Glutamatergic neuron (in vitro differentiated cells): ENCODE data around the gene CCDC183. TPM values are rescaled to one million over a fixed set of nuclear protein-coding genes. Genes with fewer than 3 reads are reported as not detected.
A peak's percentile ranks its signal among the peaks of the same experiment; 100 is the strongest.

Experiments used
- DNase-seq: peaks from one replicate; pipeline ENCODE4 v3.0.0; 2022
- H3K27ac Mint-ChIP-seq: one replicate; pipeline ENCODE4 v1.8.0; 2020; ENCODE audit warnings: mild to moderate bottlenecking, mixed read lengths, inconsistent platforms; ENCODE audit not compliant: unreplicated experiment
- H3K27me3 Mint-ChIP-seq: one replicate; pipeline ENCODE4 v1.8.0; 2020; ENCODE audit warnings: mild to moderate bottlenecking, moderate library complexity, mixed read lengths, inconsistent platforms; ENCODE audit not compliant: unreplicated experiment
- H3K36me3 Mint-ChIP-seq: one replicate; pipeline ENCODE4 v1.8.0; 2020; ENCODE audit warnings: mild to moderate bottlenecking, mixed read lengths, inconsistent platforms; ENCODE audit not compliant: unreplicated experiment
- H3K4me1 Mint-ChIP-seq: one replicate; pipeline ENCODE4 v1.8.0; 2020; ENCODE audit warnings: mild to moderate bottlenecking, low read depth, mixed read lengths, inconsistent platforms; ENCODE audit not compliant: unreplicated experiment
- H3K4me3 Mint-ChIP-seq: one replicate; pipeline ENCODE4 v1.8.0; 2020; ENCODE audit warnings: mild to moderate bottlenecking, mixed read lengths, inconsistent platforms; ENCODE audit not compliant: unreplicated experiment
- H3K9me3 Mint-ChIP-seq: one replicate; pipeline ENCODE4 v1.8.0; 2020; ENCODE audit warnings: mild to moderate bottlenecking, moderate library complexity, mixed read lengths, inconsistent platforms; ENCODE audit not compliant: unreplicated experiment
- CTCF ChIP-seq: fragments of 200-600 bp; sonication (generic); IDR thresholded peaks from one replicate; pipeline ENCODE4 v1.5.0; 2021; ENCODE audit not compliant: partially characterized antibody, unreplicated experiment
- total RNA-seq: library from RNA; stranded (reverse); fragmentation: NEBNext Ultra II Directional; extraction: Animal tissue kit (Norgen Biotek cat#: 25700); gene quantifications from one replicate; pipeline ENCODE4 v1.2.1, GENCODE V29; 2021; ENCODE audit not compliant: unreplicated experiment

The CCDC183 gene
- total RNA-seq, 1 donor from 2014 or later, result 20.0 TPM

- Mint-ChIP-seq H3K4me1 (peaks cover 9% of the 10 kb centered on the region), H3K4me3 (no peak overlapping the region), H3K27me3 (peaks cover 10% of the 10 kb centered on the region), H3K36me3 (no peaks in the 10 kb centered on the region), H3K9me3 (peaks cover 8% of the 10 kb centered on the region), H3K27ac (no peak overlapping the region)
- peak; percentile 13 for DNase-seq
- no peak for TF ChIP-seq CTCF
These were observed 31.8 kb downstream of the CCDC183 start for GRCh38 chr9:136827794-136828473.

DNA sequence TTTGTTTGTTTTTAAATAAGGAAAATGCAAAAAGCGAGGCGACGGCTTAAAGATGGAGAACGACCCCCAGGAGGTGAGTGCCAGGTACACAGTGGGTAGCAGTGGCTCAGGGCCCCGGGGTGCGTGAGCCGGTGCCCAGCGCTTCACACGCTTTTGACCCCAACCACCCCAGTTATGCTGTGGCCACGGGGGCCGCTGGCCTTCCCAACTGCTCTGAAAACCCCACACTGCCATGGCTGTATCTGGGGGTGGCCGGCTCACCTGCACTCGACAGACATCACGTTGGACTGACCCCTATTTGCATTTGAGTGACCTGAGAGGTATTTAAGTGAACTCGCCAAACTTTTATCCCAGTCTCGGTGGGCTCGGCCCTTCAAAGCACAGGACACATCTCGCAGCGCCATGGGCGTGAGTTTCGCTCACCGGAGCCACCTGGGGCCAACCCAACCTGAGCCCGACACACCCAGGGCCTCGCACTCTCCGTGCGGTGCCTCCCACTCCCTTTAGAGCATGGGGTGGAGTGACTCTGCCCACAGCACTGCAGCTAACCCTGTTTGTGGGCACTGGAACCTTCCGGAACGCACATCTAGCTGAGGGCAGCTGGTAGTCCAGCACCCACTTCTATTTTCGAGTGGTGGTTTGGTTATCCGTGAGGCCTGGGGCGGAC, 32.5 kb downstream of the CCDC183 start:
- Mint-ChIP-seq H3K4me1 (peaks cover 4% of the 10 kb centered on the region), H3K27ac (no peak overlapping the region), H3K4me3 (no peak overlapping the region), H3K9me3 (peaks cover 8% of the 10 kb centered on the region), H3K36me3 (no peaks in the 10 kb centered on the region), H3K27me3 (peaks cover 11% of the 10 kb centered on the region)
- no peak for DNase-seq
- TF ChIP-seq CTCF, result no peak

DNA sequence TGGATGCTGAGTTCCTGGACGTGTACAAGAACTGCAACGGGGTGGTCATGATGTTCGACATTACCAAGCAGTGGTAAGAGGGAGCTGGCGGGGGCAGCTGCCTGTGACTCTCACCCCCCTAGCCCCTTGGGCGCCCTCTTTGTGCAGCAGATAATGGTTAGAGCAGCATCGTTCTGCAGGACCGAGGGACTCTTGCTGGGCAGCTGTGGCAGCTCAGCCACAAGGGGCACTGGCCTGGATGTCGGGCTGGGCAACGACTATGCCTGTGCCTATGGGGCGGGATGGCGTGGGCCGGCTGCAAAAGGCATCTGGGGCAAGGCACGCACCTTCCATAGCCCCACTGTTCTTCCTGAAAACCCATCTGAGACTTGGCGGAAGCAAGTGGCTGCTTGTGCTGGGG, 33.3 kb downstream of the CCDC183 start:
- Mint-ChIP-seq H3K27me3 (peaks cover 17% of the 10 kb centered on the region), H3K9me3 (peaks cover 12% of the 10 kb centered on the region), H3K4me1 (peaks cover 5% of the 10 kb centered on the region), H3K4me3 (no peak overlapping the region), H3K36me3 (no peaks in the 10 kb centered on the region), H3K27ac (no peak overlapping the region)
- no peak for DNase-seq
- TF ChIP-seq CTCF, result no peak

DNA sequence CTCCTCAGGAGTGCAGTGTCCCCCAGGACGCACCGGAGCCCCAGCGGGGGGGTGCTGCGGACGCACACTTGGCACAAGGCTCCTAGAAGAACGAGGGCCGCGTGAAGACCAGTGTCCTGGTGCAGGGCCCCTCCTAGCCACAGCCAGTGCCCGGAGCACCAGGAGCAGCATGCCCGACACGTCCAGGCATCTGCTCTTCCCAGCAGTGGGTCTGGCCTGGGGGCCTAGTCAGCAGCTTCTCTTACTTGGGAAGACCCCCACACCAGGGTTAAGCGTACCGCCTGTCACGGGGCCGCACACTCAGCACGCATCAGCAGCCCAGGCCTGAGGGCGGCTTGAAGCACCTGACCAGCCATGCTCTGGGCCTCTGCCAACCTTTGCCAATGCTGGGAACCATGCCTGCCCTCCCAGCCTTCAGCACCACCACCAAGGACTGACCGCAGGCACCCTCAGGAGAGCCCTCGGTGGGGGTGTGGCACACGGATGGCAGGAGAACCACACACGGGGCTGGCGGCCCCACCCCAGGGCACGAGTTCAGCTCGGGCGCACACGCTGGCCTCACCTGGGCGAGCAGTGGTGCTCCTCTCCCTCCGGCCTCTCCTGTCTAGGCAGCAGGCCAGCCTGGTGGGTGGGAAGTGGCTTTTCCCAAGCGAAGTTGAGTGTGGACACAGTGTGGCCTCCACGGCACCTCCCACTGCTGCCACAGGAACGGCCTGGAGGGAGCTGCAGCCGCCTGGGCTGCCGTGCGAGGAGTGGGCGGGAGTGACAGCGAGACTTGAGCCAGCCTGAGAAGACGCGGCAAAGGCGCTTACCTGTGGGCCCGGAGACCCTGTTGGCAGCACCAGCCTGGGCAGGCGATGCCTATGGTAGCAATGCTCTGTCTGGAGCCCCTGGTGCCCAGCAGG, 34.1 kb downstream of the CCDC183 start:
- H3K27ac Mint-ChIP-seq, result no peak overlapping the region
- H3K36me3 Mint-ChIP-seq, result no peaks in the 10 kb centered on the region

More for the DNA sequence above, 34.1 kb downstream of the CCDC183 start:
- no peak for TF ChIP-seq CTCF
- H3K27me3 Mint-ChIP-seq, result peaks cover 17% of the 10 kb centered on the region
- DNase-seq, result no peak
- H3K9me3 Mint-ChIP-seq, result peaks cover 9% of the 10 kb centered on the region
- H3K4me1 Mint-ChIP-seq, result peaks cover 5% of the 10 kb centered on the region
- no peak overlapping the region for H3K4me3 Mint-ChIP-seq
